ENCODE measurements around the gene STIM2.
A peak's percentile ranks its signal among the peaks of the same experiment; 100 is the strongest.
"Not testable (repeated sequence)": the region's sequence is repeated elsewhere in the genome, so short reads cannot be mapped to it uniquely, and the experiment has no call there.

STIM2 gene

GRCh38 chr4:27020603-27021002 is 160.0 kb downstream of the STIM2 start:
- Histone ChIP-seq H3K36me3 (peaks cover 80% of the 10 kb centered on the region), H3K27ac (no peak overlapping the region), H3K4me1 (peaks cover 17% of the 10 kb centered on the region), H3K9me3 (no peaks in the 10 kb centered on the region; the same call in 1 of the 2 replicates), H4K20me1 (no peaks in the 10 kb centered on the region), H3K4me3 (no peak overlapping the region), H3K9ac (no peak overlapping the region), H3K4me2 (no peak overlapping the region), H3K27me3 (no peaks in the 10 kb centered on the region)
- TF ChIP-seq Cebpa-rat (IDR thresholded peaks at IDR 0.05) = no peak

- no peak overlapping the region for H3K4me3 ChIP-seq
- H3K9me3 ChIP-seq = no peaks in the 10 kb centered on the region
- no peak overlapping the region for H3K9ac ChIP-seq
- H3K4me2 ChIP-seq = no peak overlapping the region
- no peak overlapping the region for H3K27ac ChIP-seq
- H3K4me1 ChIP-seq = peaks cover 28% of the 10 kb centered on the region
- no peaks in the 10 kb centered on the region for H3K27me3 ChIP-seq
- no peaks in the 10 kb centered on the region for H4K20me1 ChIP-seq
- TF ChIP-seq Cebpa-rat (IDR thresholded peaks at IDR 0.05) = no peak
- peaks cover 63% of the 10 kb centered on the region for H3K36me3 ChIP-seq
Observed at GRCh38 chr4:27022963-27023362, 162.3 kb downstream of the STIM2 start.

GRCh38 chr4:27023366-27023765 is 162.7 kb downstream of the STIM2 start:
- Histone ChIP-seq H3K4me2 (no peak overlapping the region), H3K27me3 (no peaks in the 10 kb centered on the region), H4K20me1 (no peaks in the 10 kb centered on the region), H3K9me3 (no peaks in the 10 kb centered on the region), H3K27ac (no peak overlapping the region), H3K4me3 (no peak overlapping the region), H3K36me3 (peaks cover 59% of the 10 kb centered on the region), H3K9ac (no peak overlapping the region), H3K4me1 (peaks cover 28% of the 10 kb centered on the region)
- no peak for TF ChIP-seq Cebpa-rat (IDR thresholded peaks at IDR 0.05)

- H3K4me1 ChIP-seq = peaks cover 28% of the 10 kb centered on the region
- no peaks in the 10 kb centered on the region for H3K27me3 ChIP-seq
- peaks cover 44% of the 10 kb centered on the region for H3K36me3 ChIP-seq
- no peaks in the 10 kb centered on the region for H4K20me1 ChIP-seq
- H3K9ac ChIP-seq = no peak overlapping the region
- no peak overlapping the region for H3K27ac ChIP-seq
- TF ChIP-seq Cebpa-rat (IDR thresholded peaks at IDR 0.05) = no peak
- H3K4me2 ChIP-seq = no peak overlapping the region
- H3K9me3 ChIP-seq = no peaks in the 10 kb centered on the region
- H3K4me3 ChIP-seq = no peak overlapping the region
Observed at GRCh38 chr4:27024805-27025204, 164.2 kb downstream of the STIM2 start.

- Histone ChIP-seq H3K9me3 (no peaks in the 10 kb centered on the region), H3K27me3 (no peaks in the 10 kb centered on the region), H3K9ac (no peak overlapping the region), H3K4me3 (no peak overlapping the region), H3K27ac (no peak overlapping the region), H3K36me3 (peaks cover 20% of the 10 kb centered on the region), H3K4me2 (no peak overlapping the region), H4K20me1 (no peaks in the 10 kb centered on the region), H3K4me1 (peaks cover 14% of the 10 kb centered on the region)
- TF ChIP-seq Cebpa-rat (IDR thresholded peaks at IDR 0.05) = no peak
Observed at GRCh38 chr4:27027428-27027827, 166.8 kb downstream of the STIM2 start.

GRCh38 chr4:27035127-27035526 is 174.5 kb downstream of the STIM2 start:
- H3K27me3 ChIP-seq, H3K27ac ChIP-seq, H3K4me2 ChIP-seq, H3K9ac ChIP-seq, H3K4me1 ChIP-seq, H4K20me1 ChIP-seq, H3K4me3 ChIP-seq, H3K36me3 ChIP-seq: not testable (repeated sequence)
- peaks cover 25% of the 10 kb centered on the region for H3K9me3 ChIP-seq

GRCh38 chr4:27040356-27040755 is 179.7 kb downstream of the STIM2 start:
- Histone ChIP-seq H3K9me3 (peaks cover 36% of the 10 kb centered on the region), H3K4me3 (no peak overlapping the region), H3K4me2 (peak overlapping the region; percentile 69)

GRCh38 chr4:27042411-27042810 is 181.8 kb downstream of the STIM2 start:
- Histone ChIP-seq H3K4me3 (no peak overlapping the region), H3K27ac (no peak overlapping the region), H3K36me3 (no peaks in the 10 kb centered on the region), H3K4me1 (peaks cover 18% of the 10 kb centered on the region), H3K27me3 (no peaks in the 10 kb centered on the region), H3K4me2 (no peak overlapping the region), H4K20me1 (no peaks in the 10 kb centered on the region), H3K9me3 (peaks cover 21% of the 10 kb centered on the region), H3K9ac (no peak overlapping the region)
- TF ChIP-seq Cebpa-rat (IDR thresholded peaks at IDR 0.05) = no peak

More at GRCh38 chr4:27040356-27040755, 179.7 kb downstream of the STIM2 start:
- H3K27ac ChIP-seq = peak overlapping the region; percentile 16; the same call in 1 of the 2 replicates
- H4K20me1 ChIP-seq = no peaks in the 10 kb centered on the region
- H3K4me1 ChIP-seq = peaks cover 18% of the 10 kb centered on the region
- H3K27me3 ChIP-seq = no peaks in the 10 kb centered on the region
- H3K36me3 ChIP-seq = no peaks in the 10 kb centered on the region
- no peak overlapping the region for H3K9ac ChIP-seq
- no peak for TF ChIP-seq Cebpa-rat (IDR thresholded peaks at IDR 0.05)

GRCh38 chr4:27043200-27043599 is 182.6 kb downstream of the STIM2 start:
- Histone ChIP-seq H4K20me1 (no peaks in the 10 kb centered on the region), H3K4me3 (no peak overlapping the region), H3K36me3 (no peaks in the 10 kb centered on the region), H3K9ac (no peak overlapping the region), H3K4me1 (peaks cover 18% of the 10 kb centered on the region), H3K27ac (no peak overlapping the region), H3K4me2 (no peak overlapping the region), H3K27me3 (no peaks in the 10 kb centered on the region), H3K9me3 (peaks cover 21% of the 10 kb centered on the region)
- TF ChIP-seq Cebpa-rat (IDR thresholded peaks at IDR 0.05) = no peak

GRCh38 chr4:27046851-27047250 is 186.2 kb downstream of the STIM2 start:
- Histone ChIP-seq H3K9ac (no peak overlapping the region), H3K9me3 (peaks cover 13% of the 10 kb centered on the region), H3K27ac (no peak overlapping the region), H3K27me3 (no peaks in the 10 kb centered on the region), H3K36me3 (no peaks in the 10 kb centered on the region), H3K4me1 (no peaks in the 10 kb centered on the region), H3K4me3 (no peak overlapping the region), H3K4me2 (no peak overlapping the region), H4K20me1 (no peaks in the 10 kb centered on the region)
- TF ChIP-seq Cebpa-rat (IDR thresholded peaks at IDR 0.05) = no peak
